Stimulated activated CD4-positive, alpha-beta T cell treated with anti-CD3 and anti-CD28 coated beads, Interleukin-1b, Interleukin-23, amount 100 ng/mL, for 24 hours (primary cell): ENCODE measurements around the gene MT3.
"Not testable (repeated sequence)": the region's sequence is repeated elsewhere in the genome, so short reads cannot be mapped to it uniquely, and the experiment has no call there.

Experiments used
- DNase-seq, 4 experiments: peaks; one replicate each; pipeline ENCODE4 v3.0.0-alpha.2; 2020; ENCODE audit warnings: low read depth in 4 of 4, low spot score in 1 of 4

The MT3 gene

GRCh38 chr16:56577300-56577625, 12.1 kb upstream of the MT3 start:
- no peak for DNase-seq

DNA sequence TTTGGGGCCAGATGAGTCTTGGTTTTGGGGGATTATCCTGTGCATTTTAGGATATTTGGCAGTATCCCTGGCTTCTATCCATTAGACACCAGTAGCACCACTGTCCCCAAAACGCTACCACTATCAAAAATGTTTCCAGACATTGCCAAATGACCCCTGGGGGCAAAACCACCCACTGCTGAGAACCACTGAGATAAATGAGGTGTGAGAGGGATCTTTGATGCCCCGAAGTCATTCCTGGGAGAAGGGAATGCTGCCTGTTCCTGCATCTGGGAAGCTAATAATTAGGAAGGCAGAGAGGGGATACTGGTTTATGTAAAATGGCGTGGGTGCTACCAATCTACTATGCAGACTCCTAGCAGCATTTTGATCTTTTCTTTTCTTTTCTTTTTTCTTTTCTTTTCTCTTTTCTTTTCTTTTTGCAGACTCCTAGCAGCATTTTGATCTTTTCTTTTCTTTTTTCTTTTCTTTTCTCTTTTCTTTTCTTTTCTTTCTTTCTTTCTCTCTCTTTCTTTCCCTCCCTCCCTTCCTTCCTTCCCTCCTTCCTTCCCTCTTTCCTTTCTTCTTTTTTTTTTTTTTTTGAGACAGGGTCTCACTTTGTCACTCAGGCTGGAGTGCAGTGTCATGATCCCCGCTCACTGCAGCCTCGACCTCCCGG, 8.8 kb upstream of the MT3 start:
- DNase-seq = no peak

DNA sequence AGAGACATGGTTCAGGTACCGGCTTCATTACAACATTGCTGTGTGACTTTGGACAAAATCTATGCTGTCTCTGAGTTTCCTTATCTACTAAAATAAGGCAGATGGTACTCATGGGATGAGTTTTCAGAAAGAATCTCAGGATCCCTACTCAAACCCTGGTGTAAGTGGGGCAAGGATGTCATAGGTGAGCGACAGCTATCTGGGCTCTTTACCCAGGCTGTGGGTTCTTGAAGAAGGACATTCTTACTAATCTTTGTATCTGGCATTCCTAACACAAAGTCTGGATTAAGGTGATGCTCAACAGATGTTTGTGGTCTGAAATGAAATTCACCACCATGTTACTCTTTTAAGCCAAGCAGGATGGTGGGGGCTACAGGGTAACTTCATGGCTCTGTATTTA, 6.4 kb upstream of the MT3 start:
- DNase-seq = not testable (repeated sequence)

- no peak for DNase-seq
Observed at GRCh38 chr16:56583351-56584168, 5.8 kb upstream of the MT3 start.

- DNase-seq = no peak
Observed at GRCh38 chr16:56584276-56584675, 5.1 kb upstream of the MT3 start.

- DNase-seq = no peak
Observed at GRCh38 chr16:56588781-56589140, 567 bp upstream of the MT3 start.

- DNase-seq = no peak
Observed at GRCh38 chr16:56591377-56592060, 2.2 kb downstream of the MT3 start.

- DNase-seq = no peak
Observed at GRCh38 chr16:56593573-56594291, 4.4 kb downstream of the MT3 start.

GRCh38 chr16:56594292-56594619, 4.9 kb downstream of the MT3 start:
- DNase-seq = no peak

DNA sequence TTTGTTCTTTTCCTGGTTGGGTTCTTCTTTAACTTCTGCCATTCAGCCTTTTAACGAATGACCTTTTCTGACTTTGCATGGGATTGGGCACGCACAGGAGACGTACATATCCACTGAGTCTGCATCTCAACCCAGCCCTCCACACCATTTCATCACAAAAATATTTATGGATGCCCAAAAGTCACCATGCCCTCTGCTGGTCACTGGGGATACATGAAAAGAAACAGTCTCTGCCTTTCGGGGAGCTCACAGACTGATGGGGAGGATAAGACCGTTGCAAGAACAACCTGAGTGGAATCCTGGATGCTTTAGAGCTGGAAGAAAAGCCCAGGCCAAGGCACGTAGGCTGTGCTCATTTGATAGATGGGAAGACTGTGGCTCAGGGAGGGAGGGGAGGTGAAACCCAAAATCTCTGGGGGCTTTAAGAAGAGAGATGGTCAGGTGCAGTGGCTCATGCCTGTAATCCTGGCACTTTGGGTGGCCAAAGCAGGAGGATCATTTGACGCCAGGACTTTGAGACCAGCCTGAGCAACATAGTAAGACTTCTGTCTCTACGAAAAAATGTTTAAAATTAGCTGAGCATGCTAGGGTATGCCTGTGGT, 11.2 kb downstream of the MT3 start:
- DNase-seq = no peak

DNA sequence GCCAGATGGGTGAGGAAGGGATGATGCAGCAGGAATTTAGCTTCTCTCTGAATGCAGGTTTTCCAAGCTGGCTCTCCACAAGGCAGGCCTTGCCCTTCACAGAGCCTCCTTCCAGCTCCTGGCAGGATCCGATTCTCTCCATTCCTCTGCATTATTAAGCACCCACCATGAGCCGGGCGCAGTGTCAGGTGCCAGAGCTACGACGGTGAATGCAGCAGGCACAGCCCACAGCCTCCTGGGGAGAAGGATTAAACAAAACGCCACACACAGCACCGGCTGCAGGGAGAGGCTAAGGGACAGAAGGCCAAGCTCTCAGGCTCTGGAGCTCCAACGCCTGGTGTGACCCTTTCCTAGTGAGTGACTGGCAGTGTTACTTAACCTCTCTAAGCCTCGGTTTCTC, 12.0 kb downstream of the MT3 start:
- no peak for DNase-seq

DNA sequence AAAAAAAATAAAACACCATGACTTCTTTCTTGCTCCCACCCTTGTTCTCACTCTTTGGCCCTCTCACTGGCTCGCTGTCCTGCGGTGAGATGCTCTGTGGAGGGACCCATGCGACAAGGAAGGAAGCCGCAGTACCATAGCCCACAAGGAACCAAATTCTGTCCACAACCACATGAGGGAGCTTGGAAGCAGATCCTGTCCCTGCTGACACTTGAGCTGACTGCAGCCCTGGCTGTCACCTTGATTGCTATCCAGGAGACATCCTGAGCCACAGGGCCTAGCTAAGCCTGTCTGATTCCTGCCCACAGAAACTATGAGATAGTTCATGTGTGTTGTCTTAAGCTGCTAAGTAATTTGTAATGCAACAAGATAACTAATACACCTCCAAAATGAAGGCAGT, 14.3 kb downstream of the MT3 start:
- no peak for DNase-seq

DNA sequence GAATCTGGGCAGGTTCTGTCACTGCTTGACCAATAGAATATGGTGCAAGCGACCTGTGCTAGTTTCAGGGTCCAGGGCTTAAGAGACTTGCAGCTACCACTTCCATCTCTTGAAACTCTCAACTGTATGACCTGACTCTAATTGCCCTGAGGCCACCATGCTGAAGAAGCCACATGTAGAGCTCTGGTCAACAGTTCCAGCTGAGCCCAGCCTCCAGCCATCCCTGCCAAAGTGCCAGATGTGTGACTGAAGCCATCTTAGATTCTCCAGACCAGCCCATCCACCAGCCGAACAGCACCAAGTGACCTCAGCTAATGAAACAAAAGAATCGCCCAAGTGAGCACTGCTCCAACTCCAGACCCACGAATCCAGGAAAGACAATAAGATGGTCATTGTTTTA, 15.6 kb downstream of the MT3 start:
- no peak for DNase-seq

GRCh38 chr16:56605475-56605874, 16.1 kb downstream of the MT3 start:
- DNase-seq = no peak

GRCh38 chr16:56606071-56606475, 16.7 kb downstream of the MT3 start:
- DNase-seq = no peak

- DNase-seq = no peak
Observed at GRCh38 chr16:56606476-56607108, 17.3 kb downstream of the MT3 start.

DNA sequence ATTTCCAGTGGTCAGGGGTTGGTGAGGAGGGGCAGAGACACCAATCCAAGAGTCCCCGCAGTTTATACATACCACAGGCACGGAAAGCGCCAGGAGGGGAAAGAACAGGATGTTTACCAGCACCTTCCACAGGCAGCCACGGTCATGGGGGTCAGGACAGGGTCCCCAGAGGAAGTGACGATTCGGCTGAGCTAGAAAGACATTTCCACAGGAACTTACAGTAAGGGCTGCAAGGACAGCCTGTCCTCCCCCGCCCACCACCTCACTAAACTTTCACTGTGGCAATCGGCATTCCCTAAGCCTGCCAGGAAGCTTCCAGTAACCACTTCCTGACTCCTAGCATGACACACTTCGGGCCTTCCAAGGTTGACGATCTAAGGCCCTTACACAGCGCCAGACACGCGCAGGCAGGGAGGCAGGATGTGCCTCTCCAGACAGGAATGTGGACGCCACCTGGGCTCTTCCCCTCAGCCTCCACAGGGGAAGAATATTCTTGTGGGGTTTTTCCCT, 17.8 kb downstream of the MT3 start:
- DNase-seq = no peak

DNA sequence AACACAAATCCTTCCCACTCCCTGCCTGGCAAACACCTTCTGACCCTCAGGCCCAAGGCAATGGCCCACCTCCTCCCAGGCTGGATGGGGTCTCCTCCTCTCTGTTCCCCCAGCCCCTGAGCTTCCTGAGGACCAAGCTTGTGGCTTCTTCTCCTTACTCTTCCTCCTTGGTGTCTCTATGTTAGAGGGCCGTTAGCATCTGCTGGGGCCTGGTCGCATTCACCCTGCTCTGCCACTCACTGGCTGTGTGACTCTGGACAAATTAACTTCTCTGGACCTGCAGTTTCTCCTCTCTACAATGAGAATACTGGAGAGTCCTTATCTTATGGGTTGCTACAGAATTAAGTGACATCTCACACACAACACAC, 18.3 kb downstream of the MT3 start:
- no peak for DNase-seq

DNA sequence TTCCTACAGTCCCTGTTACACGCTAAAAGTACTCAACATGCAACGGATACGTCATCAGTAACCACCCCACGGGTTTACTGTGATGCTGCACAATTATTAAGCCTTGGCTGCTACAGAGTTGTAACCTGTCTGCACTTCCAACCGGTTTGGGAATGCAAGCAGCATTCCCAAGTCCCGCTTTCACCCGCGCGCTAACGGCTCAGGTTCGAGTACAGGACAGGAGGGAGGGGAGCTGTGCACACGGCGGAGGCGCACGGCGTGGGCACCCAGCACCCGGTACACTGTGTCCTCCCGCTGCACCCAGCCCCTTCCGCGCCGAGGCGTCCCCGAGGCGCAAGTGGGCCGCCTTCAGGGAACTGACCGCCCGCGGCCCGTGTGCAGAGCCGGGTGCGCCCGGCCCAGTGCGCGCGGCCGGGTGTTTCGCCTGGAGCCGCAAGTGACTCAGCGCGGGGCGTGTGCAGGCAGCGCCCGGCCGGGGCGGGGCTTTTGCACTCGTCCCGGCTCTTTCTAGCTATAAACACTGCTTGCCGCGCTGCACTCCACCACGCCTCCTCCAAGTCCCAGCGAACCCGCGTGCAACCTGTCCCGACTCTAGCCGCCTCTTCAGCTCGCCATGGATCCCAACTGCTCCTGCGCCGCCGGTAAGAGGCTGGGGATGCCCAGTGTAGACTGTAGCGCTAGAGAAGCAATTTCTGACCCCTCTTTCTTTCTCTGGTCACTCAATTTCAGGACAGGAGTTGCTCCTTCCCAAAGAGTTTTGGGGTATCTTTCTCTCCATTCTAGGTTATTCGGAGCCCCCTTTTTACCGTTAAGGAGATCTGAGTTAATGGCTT, 18.9 kb downstream of the MT3 start, which contains the start of gene MT2A:
Gene MT2A (plus strand): TSS at position 542 of the 833 bp plus-strand sequence. CDS start 72 bp downstream, at position 614.
- DNase-seq = peak; percentile 79 to 90 (median 82)
